HG02642 (cell line): ENCODE results near the gene RUNX2.

ENCODE experiments used
- ATAC-seq: cut with Tn5 transposase; IDR thresholded peaks from one replicate; pipeline ENCODE4 v1.9.1; 2021; ENCODE audit warnings: mild to moderate bottlenecking; ENCODE audit not compliant: unreplicated experiment, poor library complexity

Gene RUNX2

GRCh38 chr6:45398075-45398813, 70.1 kb downstream of the RUNX2 start:
- no peak for ATAC-seq

- ATAC-seq, result no peak
These were observed 71.9 kb downstream of the RUNX2 start for GRCh38 chr6:45400021-45400420.

GRCh38 chr6:45411959-45412358, 83.8 kb downstream of the RUNX2 start:
- ATAC-seq, result no peak

- no peak for ATAC-seq
These were observed 87.2 kb downstream of the RUNX2 start for GRCh38 chr6:45415315-45415714.

GRCh38 chr6:45415788-45416518, 87.8 kb downstream of the RUNX2 start:
- ATAC-seq, result no peak

GRCh38 chr6:45416700-45417099, 88.6 kb downstream of the RUNX2 start:
- ATAC-seq, result no peak

- ATAC-seq, result no peak
These were observed 89.3 kb downstream of the RUNX2 start for GRCh38 chr6:45417436-45417835.

GRCh38 chr6:45419571-45420082, 91.5 kb downstream of the RUNX2 start:
- ATAC-seq, result no peak

- ATAC-seq, result no peak
These were observed 92.2 kb downstream of the RUNX2 start for GRCh38 chr6:45420083-45420908.

- no peak for ATAC-seq
These were observed 93.0 kb downstream of the RUNX2 start for GRCh38 chr6:45420909-45421708.

GRCh38 chr6:45421709-45422502, 93.8 kb downstream of the RUNX2 start:
- ATAC-seq, result no peak

- no peak for ATAC-seq
These were observed 94.5 kb downstream of the RUNX2 start for GRCh38 chr6:45422503-45423110.

GRCh38 chr6:45423111-45423823, 95.1 kb downstream of the RUNX2 start:
- no peak for ATAC-seq

GRCh38 chr6:45423824-45424450, 95.8 kb downstream of the RUNX2 start:
- ATAC-seq, result no peak

- no peak for ATAC-seq
These were observed 96.3 kb downstream of the RUNX2 start for GRCh38 chr6:45424451-45424861.

GRCh38 chr6:45426251-45426650, 98.1 kb downstream of the RUNX2 start:
- no peak for ATAC-seq

GRCh38 chr6:45427726-45428125, 99.6 kb downstream of the RUNX2 start:
- no peak for ATAC-seq

- ATAC-seq, result no peak
These were observed 100.6 kb downstream of the RUNX2 start for GRCh38 chr6:45428727-45429126.
